ENCODE data around the gene MAP3K9.

The MAP3K9 gene

DNA sequence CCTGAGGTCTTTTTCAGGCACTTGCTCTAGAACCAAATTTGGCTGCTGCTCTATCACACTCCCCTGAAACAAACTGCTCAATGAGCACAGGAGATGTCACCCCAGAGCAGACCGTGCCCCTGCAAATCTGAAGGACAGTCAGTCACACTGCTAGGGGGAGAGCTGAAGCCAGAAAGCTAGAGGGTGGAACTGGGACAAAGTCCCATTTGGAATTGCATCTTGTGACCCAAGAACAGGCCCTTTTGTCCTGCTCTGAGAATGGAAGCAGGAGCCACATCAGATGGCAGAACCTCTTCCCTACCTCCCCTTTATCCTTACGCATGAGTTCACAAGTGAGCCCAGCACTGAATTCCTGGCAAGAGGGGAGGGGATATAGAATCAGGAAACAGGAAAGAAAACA lies 64.7 kb downstream of the MAP3K9 start:
- H3K4me1 Mint-ChIP-seq: no peaks in the 10 kb centered on the region
- no peaks in the 10 kb centered on the region for H3K27me3 Mint-ChIP-seq
- peaks cover 46% of the 10 kb centered on the region for H3K36me3 Mint-ChIP-seq
- H3K9me3 Mint-ChIP-seq: no peaks in the 10 kb centered on the region
- DNase-seq (ENCODE audit: low spot score in 2 of 2) (no peak), ATAC-seq (ENCODE audit: low read depth) (no peak)
- no peak overlapping the region for H3K27ac Mint-ChIP-seq
- H3K4me3 Mint-ChIP-seq: no peak overlapping the region

DNA sequence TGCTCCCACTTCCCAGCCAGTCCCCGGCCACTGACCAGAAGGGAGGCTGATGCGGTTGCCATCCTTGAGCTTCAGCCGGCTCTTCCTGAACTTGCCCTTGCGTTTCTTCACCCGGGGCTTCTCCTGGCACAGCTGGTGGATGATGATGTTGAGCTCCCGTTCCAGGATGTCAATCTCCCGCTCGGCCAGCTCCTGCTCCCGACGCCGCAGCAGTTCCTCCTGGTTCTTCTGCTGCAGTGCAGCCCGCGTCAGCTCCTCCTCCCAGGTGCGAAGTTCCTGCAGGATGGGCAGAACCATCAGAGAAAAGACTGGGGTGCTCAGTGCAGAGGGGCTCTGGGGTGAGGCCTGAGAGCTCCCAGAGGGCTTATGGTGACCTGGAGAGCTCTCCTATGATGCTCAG lies 67.0 kb downstream of the MAP3K9 start:
- Mint-ChIP-seq H3K36me3 (peaks cover 40% of the 10 kb centered on the region), H3K27ac (no peak overlapping the region), H3K4me1 (no peaks in the 10 kb centered on the region), H3K9me3 (no peaks in the 10 kb centered on the region), H3K27me3 (no peaks in the 10 kb centered on the region), H3K4me3 (no peak overlapping the region)
- no peak for ATAC-seq (ENCODE audit: low read depth)
- no peak for DNase-seq (ENCODE audit: low spot score in 2 of 2)

DNA sequence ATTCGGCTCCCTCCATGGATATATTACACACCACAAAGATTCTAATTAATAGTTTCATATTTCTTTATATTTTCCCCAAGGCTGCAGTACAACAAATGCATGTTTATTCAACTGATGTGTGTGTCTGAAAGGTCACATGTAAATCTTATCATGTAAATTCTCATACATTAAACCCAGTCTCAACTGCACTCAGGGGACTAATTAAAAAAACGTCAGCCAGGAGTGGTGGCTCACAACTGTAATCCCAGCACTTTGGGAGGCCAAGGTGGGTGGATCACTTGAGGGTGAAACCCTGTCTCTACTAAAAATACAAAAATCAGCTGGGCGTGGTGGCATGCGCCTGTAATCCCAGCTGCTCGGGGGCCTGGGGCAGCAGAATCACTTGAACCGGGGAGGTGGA lies 67.8 kb downstream of the MAP3K9 start:
- H3K36me3 Mint-ChIP-seq: peaks cover 37% of the 10 kb centered on the region
- no peaks in the 10 kb centered on the region for H3K4me1 Mint-ChIP-seq
- no peak for DNase-seq (ENCODE audit: low spot score in 2 of 2)
- H3K9me3 Mint-ChIP-seq: no peaks in the 10 kb centered on the region
- no peak overlapping the region for H3K27ac Mint-ChIP-seq
- ATAC-seq (ENCODE audit: low read depth): no peak
- no peaks in the 10 kb centered on the region for H3K27me3 Mint-ChIP-seq
- no peak overlapping the region for H3K4me3 Mint-ChIP-seq

- Mint-ChIP-seq H3K9me3 (no peaks in the 10 kb centered on the region), H3K27ac (no peak overlapping the region), H3K36me3 (peaks cover 44% of the 10 kb centered on the region), H3K27me3 (no peaks in the 10 kb centered on the region), H3K4me1 (no peaks in the 10 kb centered on the region), H3K4me3 (no peak overlapping the region)
- no peak for ATAC-seq (ENCODE audit: low read depth)
- DNase-seq (ENCODE audit: low spot score in 2 of 2): no peak
Observed at GRCh38 chr14:70735043-70735442, 74.3 kb downstream of the MAP3K9 start.

- ATAC-seq (ENCODE audit: low read depth): no peak
- Mint-ChIP-seq H3K36me3 (peaks cover 32% of the 10 kb centered on the region), H3K4me3 (no peak overlapping the region), H3K4me1 (peaks cover 12% of the 10 kb centered on the region), H3K27ac (no peak overlapping the region), H3K27me3 (no peaks in the 10 kb centered on the region), H3K9me3 (no peaks in the 10 kb centered on the region)
- DNase-seq (ENCODE audit: low spot score in 2 of 2): no peak
Observed at GRCh38 chr14:70731447-70732239, 77.7 kb downstream of the MAP3K9 start.

DNA sequence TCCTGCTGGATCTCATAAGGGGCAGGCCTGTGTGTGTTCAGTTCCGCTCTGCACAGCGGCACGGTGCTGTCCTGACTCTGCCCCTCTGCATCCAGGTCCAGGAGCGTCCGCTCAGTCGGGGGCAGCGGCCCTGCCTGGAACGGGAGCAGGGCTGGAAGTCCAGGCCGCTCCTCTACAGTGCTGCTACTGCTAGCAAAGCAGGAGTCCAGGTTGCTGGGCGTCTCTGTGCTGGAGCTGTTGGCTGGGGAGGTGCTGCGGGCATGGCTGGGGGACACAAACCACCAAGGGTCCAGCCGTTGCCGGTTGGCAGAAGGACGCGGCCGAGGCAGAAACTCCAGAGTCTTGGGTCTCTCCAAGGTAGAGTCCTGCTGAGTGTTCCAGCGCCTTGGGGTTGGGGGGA lies 78.9 kb downstream of the MAP3K9 start:
- Mint-ChIP-seq H3K36me3 (peaks cover 28% of the 10 kb centered on the region), H3K27me3 (no peaks in the 10 kb centered on the region), H3K27ac (no peak overlapping the region), H3K4me3 (no peak overlapping the region), H3K4me1 (peaks cover 19% of the 10 kb centered on the region), H3K9me3 (no peaks in the 10 kb centered on the region)
- ATAC-seq (ENCODE audit: low read depth): no peak
- no peak for DNase-seq (ENCODE audit: low spot score in 2 of 2)

DNA sequence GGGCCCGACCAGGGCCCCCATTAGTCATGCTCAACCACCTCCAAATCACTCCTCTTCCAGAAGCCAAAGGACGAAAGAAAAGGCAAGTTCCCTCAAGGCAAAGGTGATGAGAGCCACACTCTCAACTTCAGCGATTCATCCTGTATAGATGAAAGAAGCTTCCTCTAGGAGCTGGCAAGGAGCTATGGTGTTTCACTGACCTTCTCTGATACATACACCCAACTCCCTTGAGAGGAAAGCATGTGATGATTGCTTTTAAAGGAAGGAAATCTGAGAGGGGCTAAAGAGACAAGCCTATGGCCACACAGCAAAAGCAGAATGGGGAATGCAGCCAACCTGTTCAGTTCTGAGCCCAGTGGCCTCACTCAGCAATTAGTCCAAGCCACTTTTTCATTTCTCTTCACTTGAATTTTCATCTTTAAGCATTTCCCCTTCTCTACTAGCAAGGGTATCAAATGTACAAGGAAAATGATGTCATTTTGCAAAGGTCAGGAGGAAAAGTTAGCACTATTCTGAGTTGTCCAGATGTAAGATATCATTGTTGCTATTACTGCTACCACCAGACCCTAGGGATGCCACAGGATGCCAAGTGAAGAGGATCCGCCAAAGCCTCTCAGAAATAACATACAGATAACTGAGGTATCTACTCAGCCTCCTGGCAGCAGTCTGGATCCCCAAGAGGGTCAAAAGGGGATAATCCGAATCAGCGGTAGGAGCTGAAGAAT lies 82.5 kb downstream of the MAP3K9 start:
- H3K36me3 Mint-ChIP-seq: peaks cover 13% of the 10 kb centered on the region
- peaks cover 19% of the 10 kb centered on the region for H3K4me1 Mint-ChIP-seq
- H3K4me3 Mint-ChIP-seq: no peak overlapping the region
- DNase-seq (ENCODE audit: low spot score in 2 of 2) (no peak), ATAC-seq (ENCODE audit: low read depth) (no peak)
- no peaks in the 10 kb centered on the region for H3K27me3 Mint-ChIP-seq
- H3K27ac Mint-ChIP-seq: peak overlapping the region; percentile 71
- H3K9me3 Mint-ChIP-seq: no peaks in the 10 kb centered on the region

DNA sequence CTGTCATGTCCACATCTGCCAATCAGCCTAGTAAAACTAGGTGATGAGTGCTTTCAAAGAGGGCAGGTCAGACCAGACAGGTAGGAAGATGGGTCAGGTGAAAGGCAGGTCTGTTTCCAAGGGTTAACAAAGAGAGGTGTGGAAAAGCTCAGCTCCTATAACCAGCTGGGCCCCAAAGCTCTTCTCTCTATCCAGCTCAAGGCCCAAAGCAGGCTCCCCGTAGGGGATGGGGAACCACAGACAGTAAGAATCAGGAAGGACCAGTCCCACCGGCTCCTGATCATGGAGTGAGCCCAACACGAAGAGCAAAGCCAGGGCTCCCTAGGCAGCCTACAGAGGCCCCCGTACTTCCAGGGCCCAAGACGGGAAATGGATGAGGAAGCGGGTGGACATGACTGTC lies 84.4 kb downstream of the MAP3K9 start:
- DNase-seq (ENCODE audit: low spot score in 2 of 2): no peak
- H3K4me1 Mint-ChIP-seq: peaks cover 19% of the 10 kb centered on the region
- H3K27ac Mint-ChIP-seq: no peak overlapping the region
- ATAC-seq (ENCODE audit: low read depth): no peak
- H3K27me3 Mint-ChIP-seq: no peaks in the 10 kb centered on the region
- H3K9me3 Mint-ChIP-seq: no peaks in the 10 kb centered on the region
- H3K4me3 Mint-ChIP-seq: no peak overlapping the region
- H3K36me3 Mint-ChIP-seq: peaks cover 9% of the 10 kb centered on the region

DNA sequence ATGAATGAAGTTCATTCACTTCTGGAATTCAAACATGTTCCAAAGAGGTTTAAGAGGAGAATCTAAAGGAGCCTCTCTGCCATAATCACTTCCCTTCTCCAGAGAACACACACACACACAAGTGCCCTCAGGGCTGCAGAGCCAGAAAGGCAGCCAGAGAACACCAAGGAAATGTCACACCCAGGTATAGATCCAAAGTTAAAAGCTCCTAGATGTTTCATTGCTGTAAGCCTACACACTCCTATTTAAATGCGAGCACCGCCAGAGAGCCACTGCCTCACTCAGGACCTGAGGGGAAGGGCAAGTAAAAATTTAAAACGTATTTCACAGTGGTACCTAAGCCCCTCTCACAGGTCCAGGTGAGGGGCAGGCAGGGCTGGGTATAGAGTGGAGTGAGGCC lies 85.2 kb downstream of the MAP3K9 start:
- H3K4me1 Mint-ChIP-seq: peaks cover 19% of the 10 kb centered on the region
- H3K9me3 Mint-ChIP-seq: no peaks in the 10 kb centered on the region
- H3K27me3 Mint-ChIP-seq: no peaks in the 10 kb centered on the region
- no peak overlapping the region for H3K4me3 Mint-ChIP-seq
- peaks cover 6% of the 10 kb centered on the region for H3K36me3 Mint-ChIP-seq
- no peak overlapping the region for H3K27ac Mint-ChIP-seq
- no peak for DNase-seq (ENCODE audit: low spot score in 2 of 2)
- ATAC-seq (ENCODE audit: low read depth): no peak

- ATAC-seq (ENCODE audit: low read depth): no peak
- H3K27me3 Mint-ChIP-seq: no peaks in the 10 kb centered on the region
- no peaks in the 10 kb centered on the region for H3K9me3 Mint-ChIP-seq
- H3K4me3 Mint-ChIP-seq: no peak overlapping the region
- peaks cover 19% of the 10 kb centered on the region for H3K4me1 Mint-ChIP-seq
- peak overlapping the region; percentile 7 for H3K27ac Mint-ChIP-seq
- H3K36me3 Mint-ChIP-seq: peaks cover 2% of the 10 kb centered on the region
- no peak for DNase-seq (ENCODE audit: low spot score in 2 of 2)
Observed at GRCh38 chr14:70723276-70723675, 86.0 kb downstream of the MAP3K9 start.

GRCh38 chr14:70722418-70722817 lies 86.9 kb downstream of the MAP3K9 start:
- Mint-ChIP-seq H3K36me3 (peaks cover 2% of the 10 kb centered on the region), H3K4me3 (no peak overlapping the region), H3K9me3 (no peaks in the 10 kb centered on the region), H3K4me1 (peaks cover 15% of the 10 kb centered on the region), H3K27ac (no peak overlapping the region), H3K27me3 (no peaks in the 10 kb centered on the region)
- DNase-seq (ENCODE audit: low spot score in 2 of 2) (no peak), ATAC-seq (ENCODE audit: low read depth) (no peak)

- Mint-ChIP-seq H3K36me3 (peaks cover 2% of the 10 kb centered on the region), H3K27me3 (no peaks in the 10 kb centered on the region), H3K9me3 (no peaks in the 10 kb centered on the region), H3K4me1 (peaks cover 7% of the 10 kb centered on the region), H3K27ac (no peak overlapping the region), H3K4me3 (no peak overlapping the region)
- no peak for DNase-seq (ENCODE audit: low spot score in 2 of 2)
- ATAC-seq (ENCODE audit: low read depth): no peak
Observed at GRCh38 chr14:70721542-70721941, 87.8 kb downstream of the MAP3K9 start.

DNA sequence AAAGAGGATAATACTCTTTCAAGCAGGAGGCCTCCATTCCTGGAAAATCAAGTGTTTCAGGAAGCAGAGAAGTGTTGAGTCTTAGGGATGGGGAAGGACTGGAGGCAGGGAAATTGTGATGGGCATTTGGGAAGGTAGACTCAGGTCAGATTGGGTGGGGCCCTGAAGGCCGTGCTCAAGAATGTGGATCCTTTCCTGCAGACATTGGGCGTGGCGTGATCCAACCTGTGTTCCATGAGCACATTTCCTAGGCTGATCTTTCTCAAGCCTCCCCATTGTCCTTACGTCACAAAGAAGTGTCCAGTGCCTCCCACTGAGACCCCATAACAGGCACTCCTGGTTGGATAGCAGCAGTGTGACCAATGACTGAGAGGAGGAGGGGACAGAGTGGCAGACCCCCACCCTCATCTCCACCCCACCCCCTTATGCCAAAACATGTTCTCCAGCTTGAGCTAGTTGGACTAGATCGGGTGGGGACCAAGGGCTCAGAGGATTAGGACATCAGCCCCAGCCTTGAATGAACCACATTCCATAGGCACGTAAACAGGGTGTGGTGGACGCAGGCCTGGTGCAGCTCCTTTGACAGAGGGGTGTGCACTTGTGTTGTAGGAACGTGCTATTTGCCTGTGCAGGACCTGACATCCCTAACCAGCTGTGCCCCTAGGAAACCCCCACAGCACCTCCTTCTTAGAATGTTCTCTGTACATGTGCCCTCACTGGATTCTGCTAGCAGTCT lies 90.8 kb downstream of the MAP3K9 start:
- DNase-seq (ENCODE audit: low spot score in 2 of 2): no peak
- Mint-ChIP-seq H3K9me3 (no peaks in the 10 kb centered on the region), H3K27ac (no peak overlapping the region), H3K4me1 (peaks cover 3% of the 10 kb centered on the region), H3K27me3 (peaks cover 1% of the 10 kb centered on the region), H3K4me3 (no peak overlapping the region), H3K36me3 (no peaks in the 10 kb centered on the region)
- ATAC-seq (ENCODE audit: low read depth): no peak

DNA sequence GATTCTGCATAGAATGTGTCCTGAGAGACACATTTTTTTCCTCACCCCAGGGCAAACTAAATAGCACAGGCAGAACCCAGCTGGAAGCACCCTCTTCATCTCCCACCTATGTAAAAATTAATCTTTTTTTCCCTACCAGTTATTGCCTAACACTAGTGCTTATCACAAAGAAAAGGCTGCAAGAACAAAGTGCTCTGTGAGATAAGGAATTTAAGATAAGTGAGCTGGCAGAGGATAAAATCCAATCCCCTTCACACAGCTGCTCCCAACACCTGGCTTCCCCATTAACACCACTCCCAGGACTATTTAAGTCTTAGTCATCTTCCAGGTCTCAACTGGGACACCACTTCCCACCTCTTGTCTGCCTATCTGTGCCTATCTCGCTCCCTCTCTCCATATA lies 92.4 kb downstream of the MAP3K9 start:
- Mint-ChIP-seq H3K9me3 (no peaks in the 10 kb centered on the region), H3K4me1 (peaks cover 6% of the 10 kb centered on the region), H3K27me3 (peaks cover 1% of the 10 kb centered on the region), H3K36me3 (no peaks in the 10 kb centered on the region), H3K4me3 (no peak overlapping the region), H3K27ac (no peak overlapping the region)
- ATAC-seq (ENCODE audit: low read depth) (no peak), DNase-seq (ENCODE audit: low spot score in 2 of 2) (no peak)
